SU-DHL-6 (cell line): ENCODE measurements around the gene SMC4.

Source experiments
- H2AFZ ChIP-seq: fragments of 200-600 bp; sonication (generic); 2 replicates; pipeline ENCODE4 v1.6.1; 2014; ENCODE audit warnings: low read depth, mild to moderate bottlenecking, moderate library complexity, mixed read lengths, antibody characterized with exemption, low read length; ENCODE audit not compliant: severe bottlenecking
- H3F3A ChIP-seq: fragments of 200-600 bp; shearing (Covaris generic); 2 replicates; pipeline ENCODE4 v1.6.0; 2016; ENCODE audit warnings: antibody characterized with exemption, mild to moderate bottlenecking; ENCODE audit not compliant: insufficient read depth
- H3K27ac ChIP-seq: fragments of 200-600 bp; sonication (generic); 2 replicates; pipeline ENCODE4 v1.5.1; 2016; ENCODE audit warnings: low read depth, mild to moderate bottlenecking, low read length, moderate library complexity, mixed read lengths
- H3K27me3 ChIP-seq: fragments of 200-600 bp; sonication (generic), shearing (Covaris generic); 2 replicates; pipeline ENCODE4 v1.6.0; 2014; ENCODE audit warnings: mild to moderate bottlenecking, low read length
- H3K36me3 ChIP-seq: fragments of 200-600 bp; sonication (generic); 2 replicates; pipeline ENCODE4 v1.6.1; 2014; ENCODE audit warnings: mild to moderate bottlenecking, low read length, mixed read lengths
- H3K4me2 ChIP-seq: fragments of 300-600, 200-600 bp; shearing (Covaris generic), sonication (generic); 2 replicates; pipeline ENCODE4 v1.6.0; 2014; ENCODE audit warnings: low read length, low read depth, mild to moderate bottlenecking; ENCODE audit not compliant: poor library complexity, severe bottlenecking
- H3K4me3 ChIP-seq: fragments of 200-600 bp; sonication (generic); 2 replicates; pipeline ENCODE4 v1.5.1; 2014; ENCODE audit warnings: antibody characterized with exemption, low read length, mild to moderate bottlenecking, mixed read lengths; ENCODE audit not compliant: insufficient read depth, poor library complexity, severe bottlenecking
- H3K79me2 ChIP-seq: fragments of 200-600 bp; sonication (generic); 2 replicates; pipeline ENCODE4 v1.6.1; 2014; ENCODE audit warnings: mild to moderate bottlenecking, low read length, moderate library complexity; ENCODE audit not compliant: insufficient read depth
- H3K9ac ChIP-seq: fragments of 200-600 bp; sonication (generic); 2 replicates; pipeline ENCODE4 v1.7.0; 2014; ENCODE audit warnings: mild to moderate bottlenecking, low read length
- H3K9me2 ChIP-seq: fragments of 200-600 bp; sonication (generic); replicated peaks from 2 replicates; pipeline ENCODE4 v1.6.1; 2014; ENCODE audit warnings: low read length; ENCODE audit not compliant: insufficient read depth
- H3K9me3 ChIP-seq: fragments of 200-600 bp; sonication (generic); 2 replicates; pipeline ENCODE4 v1.6.1; 2014; ENCODE audit warnings: low read length, mixed read lengths; ENCODE audit not compliant: insufficient read depth
- H4K20me1 ChIP-seq: fragments of 200-600 bp; sonication (generic); 2 replicates; pipeline ENCODE4 v1.6.1; 2014; ENCODE audit warnings: low read depth, mild to moderate bottlenecking, antibody characterized with exemption, low read length, moderate library complexity, mixed read lengths
- EZH2phosphoT487 ChIP-seq: fragments of 200-600 bp; sonication (generic), shearing (Covaris generic); conservative IDR thresholded peaks from 2 replicates; pipeline ENCODE4 v1.6.1; 2018; ENCODE audit warnings: mild to moderate bottlenecking, antibody characterized with exemption, low read length, moderate library complexity, mixed read lengths
- TF ChIP-seq, protein P1 (sequence below): fragments of 200-600 bp; sonication (generic); IDR thresholded peaks from one replicate; pipeline ENCODE4 v1.5.1; 2017; ENCODE audit warnings: antibody characterized with exemption, mild to moderate bottlenecking, low read length, moderate library complexity; ENCODE audit not compliant: insufficient read depth, poor library complexity, severe bottlenecking

Gene SMC4

DNA sequence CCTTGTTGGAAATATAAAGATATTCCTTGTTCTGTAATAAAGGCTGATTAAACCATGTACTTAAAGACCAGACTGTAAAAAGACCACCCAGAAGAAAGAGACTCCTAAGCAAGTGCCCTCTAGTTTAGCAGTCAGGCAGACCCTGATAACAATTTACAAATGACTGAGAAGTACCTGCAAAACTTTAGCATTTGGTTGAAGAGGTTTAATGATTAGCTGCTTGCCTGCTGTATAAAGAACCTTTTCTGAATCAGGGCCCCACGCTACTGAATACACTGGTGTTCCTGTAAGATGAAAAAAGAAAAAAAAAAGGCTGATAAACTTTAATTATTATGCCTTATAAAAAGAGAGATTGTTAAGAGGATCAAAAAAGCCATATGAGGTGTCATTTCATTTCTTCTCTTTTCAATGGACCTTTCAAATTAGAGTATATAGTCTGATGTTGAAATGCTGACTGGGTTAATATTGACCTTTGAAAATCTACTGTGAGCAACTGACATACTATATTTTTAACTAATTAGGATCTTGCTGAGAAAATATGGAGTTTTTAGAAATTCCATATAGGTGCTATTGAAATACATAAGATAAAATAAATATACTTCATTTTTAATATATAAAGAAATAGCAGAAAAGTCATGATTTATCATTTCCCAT lies 33.5 kb upstream of the SMC4 start:
- no peak overlapping the region for H2AFZ ChIP-seq
- H3K27me3 ChIP-seq, result no peaks in the 10 kb centered on the region
- H3K4me2 ChIP-seq, result no peak overlapping the region
- no peak overlapping the region for H3K27ac ChIP-seq
- H3K9me2 ChIP-seq, result no peaks in the 10 kb centered on the region
- TF ChIP-seq, protein P1, sequence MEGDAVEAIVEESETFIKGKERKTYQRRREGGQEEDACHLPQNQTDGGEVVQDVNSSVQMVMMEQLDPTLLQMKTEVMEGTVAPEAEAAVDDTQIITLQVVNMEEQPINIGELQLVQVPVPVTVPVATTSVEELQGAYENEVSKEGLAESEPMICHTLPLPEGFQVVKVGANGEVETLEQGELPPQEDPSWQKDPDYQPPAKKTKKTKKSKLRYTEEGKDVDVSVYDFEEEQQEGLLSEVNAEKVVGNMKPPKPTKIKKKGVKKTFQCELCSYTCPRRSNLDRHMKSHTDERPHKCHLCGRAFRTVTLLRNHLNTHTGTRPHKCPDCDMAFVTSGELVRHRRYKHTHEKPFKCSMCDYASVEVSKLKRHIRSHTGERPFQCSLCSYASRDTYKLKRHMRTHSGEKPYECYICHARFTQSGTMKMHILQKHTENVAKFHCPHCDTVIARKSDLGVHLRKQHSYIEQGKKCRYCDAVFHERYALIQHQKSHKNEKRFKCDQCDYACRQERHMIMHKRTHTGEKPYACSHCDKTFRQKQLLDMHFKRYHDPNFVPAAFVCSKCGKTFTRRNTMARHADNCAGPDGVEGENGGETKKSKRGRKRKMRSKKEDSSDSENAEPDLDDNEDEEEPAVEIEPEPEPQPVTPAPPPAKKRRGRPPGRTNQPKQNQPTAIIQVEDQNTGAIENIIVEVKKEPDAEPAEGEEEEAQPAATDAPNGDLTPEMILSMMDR, result no peak
- TF ChIP-seq EZH2phosphoT487, result no peak
- no peaks in the 10 kb centered on the region for H3K9me3 ChIP-seq
- peaks cover 11% of the 10 kb centered on the region; the same call in 1 of the 2 replicates for H3K36me3 ChIP-seq
- H3F3A ChIP-seq, result peaks cover 24% of the 10 kb centered on the region
- no peaks in the 10 kb centered on the region for H4K20me1 ChIP-seq
- no peak overlapping the region for H3K4me3 ChIP-seq
- H3K9ac ChIP-seq, result no peak overlapping the region
- H3K79me2 ChIP-seq, result no peaks in the 10 kb centered on the region

DNA sequence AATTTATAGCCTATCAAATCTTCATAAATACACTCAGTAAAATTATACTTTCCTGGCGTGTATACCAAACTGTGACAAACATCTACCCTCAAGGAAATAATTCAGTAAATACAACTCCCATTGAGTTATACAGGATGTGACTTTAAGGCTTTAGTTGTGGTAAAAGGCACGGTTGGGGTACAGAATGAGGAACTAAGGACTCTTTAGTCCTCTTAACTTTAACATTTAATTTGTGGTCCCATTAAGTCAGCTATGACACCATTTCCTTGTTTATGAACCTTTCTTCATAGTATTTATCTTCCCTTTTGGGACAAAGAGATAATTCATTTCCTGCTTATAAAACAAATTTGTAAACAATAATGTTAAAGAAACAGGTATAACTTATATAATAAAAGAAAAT lies 30.6 kb upstream of the SMC4 start:
- Histone ChIP-seq H3K4me3 (peak overlapping the region; percentile 31), H4K20me1 (no peaks in the 10 kb centered on the region)
- no peak for TF ChIP-seq EZH2phosphoT487
- TF ChIP-seq, protein P1, result no peak

DNA sequence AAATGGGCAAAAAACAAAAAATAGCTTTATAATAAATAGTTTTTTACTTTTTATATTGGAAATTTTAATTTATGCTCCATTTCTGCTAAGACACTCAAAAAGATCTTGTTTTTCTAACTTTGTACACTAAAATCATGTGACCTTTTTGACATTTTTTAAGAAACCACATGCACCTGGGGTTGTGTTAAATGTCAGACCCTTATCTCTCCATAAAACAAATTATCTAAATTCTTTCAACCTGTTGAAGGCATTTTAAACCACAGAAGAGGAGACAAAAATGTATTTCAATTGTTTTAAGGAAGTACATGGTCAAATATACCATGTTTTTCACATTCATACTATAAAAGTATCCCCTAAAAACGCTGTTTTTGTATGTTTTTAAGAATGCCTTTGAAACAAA lies 29.7 kb upstream of the SMC4 start:
- TF ChIP-seq EZH2phosphoT487, result no peak
- TF ChIP-seq, protein P1, result no peak
- Histone ChIP-seq H3F3A (peaks cover 26% of the 10 kb centered on the region), H3K4me2 (peak overlapping the region; percentile 60), H3K9ac (peak overlapping the region; percentile 11; the same call in 1 of the 2 replicates), H2AFZ (no peak overlapping the region), H3K9me2 (no peaks in the 10 kb centered on the region), H3K79me2 (no peaks in the 10 kb centered on the region), H3K4me3 (peak overlapping the region; percentile 31), H3K27me3 (no peaks in the 10 kb centered on the region), H4K20me1 (no peaks in the 10 kb centered on the region), H3K27ac (peak overlapping the region; percentile 88), H3K36me3 (peaks cover 13% of the 10 kb centered on the region; the same call in 1 of the 2 replicates), H3K9me3 (no peaks in the 10 kb centered on the region)

More for the DNA sequence above, 30.6 kb upstream of the SMC4 start:
- Histone ChIP-seq H3K9me3 (no peaks in the 10 kb centered on the region), H3K4me2 (peak overlapping the region; percentile 60), H3K79me2 (no peaks in the 10 kb centered on the region), H2AFZ (no peak overlapping the region), H3F3A (peaks cover 24% of the 10 kb centered on the region), H3K9me2 (no peaks in the 10 kb centered on the region), H3K9ac (no peak overlapping the region), H3K27me3 (no peaks in the 10 kb centered on the region), H3K36me3 (peaks cover 11% of the 10 kb centered on the region; the same call in 1 of the 2 replicates), H3K27ac (peak overlapping the region; percentile 88)
